ENCODE data around the gene CLRN1.

CLRN1 gene

GRCh38 chr3:150985711-150986110 lies 13.2 kb upstream of the CLRN1 start:
- Histone ChIP-seq H3K4me3 (ENCODE audit: severe bottlenecking) (no peak overlapping the region), H3K27ac (ENCODE audit: poor library complexity, severe bottlenecking) (no peak overlapping the region), H3K36me3 (ENCODE audit: low read depth) (no peaks in the 10 kb centered on the region), H3K4me1 (ENCODE audit: insufficient read depth, poor library complexity, severe bottlenecking) (no peaks in the 10 kb centered on the region), H3K27me3 (ENCODE audit: insufficient read depth, poor library complexity, severe bottlenecking) (peaks cover 24% of the 10 kb centered on the region), H3K9me3 (ENCODE audit: severe bottlenecking) (no peaks in the 10 kb centered on the region)
- DNase-seq (ENCODE audit: low spot score) (no peak), ATAC-seq (ENCODE audit: low read depth) (no peak)
- TF ChIP-seq, protein P1, sequence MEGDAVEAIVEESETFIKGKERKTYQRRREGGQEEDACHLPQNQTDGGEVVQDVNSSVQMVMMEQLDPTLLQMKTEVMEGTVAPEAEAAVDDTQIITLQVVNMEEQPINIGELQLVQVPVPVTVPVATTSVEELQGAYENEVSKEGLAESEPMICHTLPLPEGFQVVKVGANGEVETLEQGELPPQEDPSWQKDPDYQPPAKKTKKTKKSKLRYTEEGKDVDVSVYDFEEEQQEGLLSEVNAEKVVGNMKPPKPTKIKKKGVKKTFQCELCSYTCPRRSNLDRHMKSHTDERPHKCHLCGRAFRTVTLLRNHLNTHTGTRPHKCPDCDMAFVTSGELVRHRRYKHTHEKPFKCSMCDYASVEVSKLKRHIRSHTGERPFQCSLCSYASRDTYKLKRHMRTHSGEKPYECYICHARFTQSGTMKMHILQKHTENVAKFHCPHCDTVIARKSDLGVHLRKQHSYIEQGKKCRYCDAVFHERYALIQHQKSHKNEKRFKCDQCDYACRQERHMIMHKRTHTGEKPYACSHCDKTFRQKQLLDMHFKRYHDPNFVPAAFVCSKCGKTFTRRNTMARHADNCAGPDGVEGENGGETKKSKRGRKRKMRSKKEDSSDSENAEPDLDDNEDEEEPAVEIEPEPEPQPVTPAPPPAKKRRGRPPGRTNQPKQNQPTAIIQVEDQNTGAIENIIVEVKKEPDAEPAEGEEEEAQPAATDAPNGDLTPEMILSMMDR (IDR thresholded peaks at IDR 0.05; ENCODE audit: poor library complexity, severe bottlenecking), result no peak

DNA sequence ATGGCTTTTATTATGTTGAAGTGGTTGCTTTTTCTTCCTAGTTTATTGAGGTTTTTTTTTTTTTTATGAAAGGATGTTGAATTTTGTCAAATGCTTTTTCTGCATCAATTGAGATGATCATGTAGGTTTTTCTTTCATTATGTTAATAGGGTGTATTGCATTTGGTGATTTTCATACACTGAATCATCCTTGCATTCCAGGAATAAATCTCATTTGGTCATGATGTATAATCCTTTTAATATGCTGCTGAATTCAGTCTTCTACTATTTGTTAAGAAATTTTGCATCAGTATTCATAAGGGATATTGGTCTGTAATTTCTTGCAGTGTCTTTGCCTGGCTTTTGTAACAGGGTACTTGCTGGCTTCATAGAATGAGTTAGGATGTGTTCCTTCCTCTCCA lies 11.5 kb upstream of the CLRN1 start:
- DNase-seq (ENCODE audit: low spot score) (no peak), ATAC-seq (ENCODE audit: low read depth) (no peak)
- no peaks in the 10 kb centered on the region for H3K36me3 ChIP-seq (ENCODE audit: low read depth)
- no peak overlapping the region for H3K4me3 ChIP-seq (ENCODE audit: severe bottlenecking)
- no peaks in the 10 kb centered on the region for H3K9me3 ChIP-seq (ENCODE audit: severe bottlenecking)
- TF ChIP-seq, protein P1 (IDR thresholded peaks at IDR 0.05; ENCODE audit: poor library complexity, severe bottlenecking), result no peak
- no peaks in the 10 kb centered on the region for H3K4me1 ChIP-seq (ENCODE audit: insufficient read depth, poor library complexity, severe bottlenecking)
- H3K27ac ChIP-seq (ENCODE audit: poor library complexity, severe bottlenecking), result no peak overlapping the region
- peaks cover 26% of the 10 kb centered on the region for H3K27me3 ChIP-seq (ENCODE audit: insufficient read depth, poor library complexity, severe bottlenecking)

- no peak overlapping the region for H3K27ac ChIP-seq (ENCODE audit: poor library complexity, severe bottlenecking)
- peaks cover 15% of the 10 kb centered on the region for H3K27me3 ChIP-seq (ENCODE audit: insufficient read depth, poor library complexity, severe bottlenecking)
- H3K36me3 ChIP-seq (ENCODE audit: low read depth), result no peaks in the 10 kb centered on the region
- DNase-seq (ENCODE audit: low spot score) (no peak), ATAC-seq (ENCODE audit: low read depth) (no peak)
- H3K4me3 ChIP-seq (ENCODE audit: severe bottlenecking), result no peak overlapping the region
- H3K4me1 ChIP-seq (ENCODE audit: insufficient read depth, poor library complexity, severe bottlenecking), result no peaks in the 10 kb centered on the region
- TF ChIP-seq, protein P1 (IDR thresholded peaks at IDR 0.05; ENCODE audit: poor library complexity, severe bottlenecking), result no peak
- no peaks in the 10 kb centered on the region for H3K9me3 ChIP-seq (ENCODE audit: severe bottlenecking)
Measured at GRCh38 chr3:150978566-150979148, 6.1 kb upstream of the CLRN1 start.

- Histone ChIP-seq H3K4me1 (ENCODE audit: insufficient read depth, poor library complexity, severe bottlenecking) (peaks cover 8% of the 10 kb centered on the region), H3K9me3 (ENCODE audit: severe bottlenecking) (no peaks in the 10 kb centered on the region), H3K36me3 (ENCODE audit: low read depth) (no peaks in the 10 kb centered on the region), H3K4me3 (ENCODE audit: severe bottlenecking) (no peak overlapping the region), H3K27me3 (ENCODE audit: insufficient read depth, poor library complexity, severe bottlenecking) (peaks cover 4% of the 10 kb centered on the region), H3K27ac (ENCODE audit: poor library complexity, severe bottlenecking) (no peak overlapping the region)
- TF ChIP-seq, protein P1 (IDR thresholded peaks at IDR 0.05; ENCODE audit: poor library complexity, severe bottlenecking), result no peak
- DNase-seq (ENCODE audit: low spot score), result no peak
- no peak for ATAC-seq (ENCODE audit: low read depth)
Measured at GRCh38 chr3:150975992-150976368, 3.5 kb upstream of the CLRN1 start.

DNA sequence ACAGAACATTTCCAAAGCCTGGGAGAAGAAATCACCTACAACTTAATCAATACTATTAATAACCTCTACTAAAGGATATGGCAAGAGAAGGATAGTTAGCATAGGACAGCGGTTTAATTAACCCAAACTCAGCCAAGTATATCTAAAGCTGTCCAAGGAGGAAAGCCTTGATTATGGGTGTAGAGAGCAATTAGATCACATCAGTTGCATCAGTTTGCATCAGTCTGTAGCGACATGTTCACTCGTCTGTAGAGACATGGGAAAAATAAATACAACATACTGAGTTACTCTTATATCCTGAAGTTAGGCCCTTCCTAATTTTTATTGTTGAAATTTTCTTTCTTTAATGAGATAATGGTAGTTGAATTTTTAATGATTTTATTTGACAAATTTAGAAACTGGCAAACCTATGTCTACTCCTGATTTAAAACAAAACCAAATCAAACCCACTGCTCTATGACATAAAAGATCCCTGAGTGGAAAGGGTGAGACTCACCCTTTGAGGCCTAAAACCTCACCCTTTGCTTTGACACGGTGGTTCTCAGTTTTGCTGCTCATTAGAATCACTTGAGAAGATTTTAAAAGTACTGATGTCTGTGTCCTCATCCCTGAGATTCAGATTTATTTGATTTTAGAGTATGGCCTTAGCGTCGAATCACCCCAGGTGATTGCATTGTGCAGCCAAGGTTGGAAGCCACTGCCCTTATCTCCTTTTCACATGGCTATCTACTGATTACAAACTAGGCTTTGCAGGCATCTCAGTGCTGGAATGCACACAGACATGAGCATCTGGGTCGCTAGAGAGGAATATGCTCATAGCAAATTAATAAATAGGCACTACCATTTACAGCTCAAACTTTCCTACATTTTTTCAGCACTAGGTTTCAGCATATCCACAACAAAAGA lies 2.8 kb upstream of the CLRN1 start:
- TF ChIP-seq, protein P1 (IDR thresholded peaks at IDR 0.05; ENCODE audit: poor library complexity, severe bottlenecking), result no peak
- no peak for ATAC-seq (ENCODE audit: low read depth)

More for the DNA sequence above, 2.8 kb upstream of the CLRN1 start:
- no peaks in the 10 kb centered on the region for H3K27me3 ChIP-seq (ENCODE audit: insufficient read depth, poor library complexity, severe bottlenecking)
- no peak for DNase-seq (ENCODE audit: low spot score)
- no peak overlapping the region for H3K27ac ChIP-seq (ENCODE audit: poor library complexity, severe bottlenecking)
- H3K4me1 ChIP-seq (ENCODE audit: insufficient read depth, poor library complexity, severe bottlenecking), result peaks cover 14% of the 10 kb centered on the region
- no peak overlapping the region for H3K4me3 ChIP-seq (ENCODE audit: severe bottlenecking)
- no peaks in the 10 kb centered on the region for H3K9me3 ChIP-seq (ENCODE audit: severe bottlenecking)
- H3K36me3 ChIP-seq (ENCODE audit: low read depth), result no peaks in the 10 kb centered on the region

Data from RWPE2 (cell line).